ENCODE measurements around the gene ASCL3. TPM values are rescaled to one million over a fixed set of nuclear protein-coding genes. Genes with fewer than 3 reads are reported as not detected.

The ASCL3 gene
- total and polyA plus RNA-seq, 10 of the 15 experiments (the other 5 are each of a cell fraction or from before 2014, with no cell fraction given): not detected

GRCh38 chr11:8964324-8965320 is 21.8 kb upstream of the ASCL3 start, which contains the start of gene TMEM9B (continued):
- TF ChIP-seq ZBTB11 (CRISPR knock-in tag; IDR thresholded peaks at IDR 0.05) (0 out of 2 replicates have a peak, but pooled peaks have one; percentile 48), EED (IDR thresholded peaks at IDR 0.05; ENCODE audit: low read depth) (peak; percentile 10; the same call in 1 of the 2 replicates), KLF5 (IDR thresholded peaks at IDR 0.05; ENCODE audit: partially characterized antibody) (peak; percentile 79), ATF7 (IDR thresholded peaks at IDR 0.05; ENCODE audit: low read depth) (0 out of 2 replicates have a peak, but pooled peaks have one; percentile 41), HDGF (IDR thresholded peaks at IDR 0.05) (no peak), MYC (IDR thresholded peaks at IDR 0.05; ENCODE audit: insufficient read depth, insufficient read length, insufficient replicate concordance, low read length, severe bottlenecking) (no peak), MTA2 (IDR thresholded peaks at IDR 0.05; ENCODE audit: low read depth) (peak; percentile 86), E2F8 (IDR thresholded peaks at IDR 0.05; ENCODE audit: low read depth, partially characterized antibody) (peak; percentile 37), LARP7 (IDR thresholded peaks at IDR 0.05) (0 out of 2 replicates have a peak, but pooled peaks have one; percentile 75), STAT1 (conservative IDR thresholded peaks at IDR 0.05) (peak; percentile 67; the same call in 1 of the 2 replicates), STAT3 (IDR thresholded peaks at IDR 0.05; ENCODE audit: low read depth, low read length) (no peak), ZNF24 (IDR thresholded peaks at IDR 0.05) (no peak), SIN3A (IDR thresholded peaks at IDR 0.05; ENCODE audit: low read depth, low read length) (peak; percentile 83), FOS (IDR thresholded peaks at IDR 0.05; ENCODE audit: borderline replicate concordance, extremely low read depth, insufficient read length) (no peak), CEBPZ (IDR thresholded peaks at IDR 0.05; ENCODE audit: low read depth, low read length) (no peak), TARDBP (IDR thresholded peaks at IDR 0.05; ENCODE audit: borderline replicate concordance) (no peak; the same call in 1 of the 2 replicates)
- TF ChIP-seq, protein P1, sequence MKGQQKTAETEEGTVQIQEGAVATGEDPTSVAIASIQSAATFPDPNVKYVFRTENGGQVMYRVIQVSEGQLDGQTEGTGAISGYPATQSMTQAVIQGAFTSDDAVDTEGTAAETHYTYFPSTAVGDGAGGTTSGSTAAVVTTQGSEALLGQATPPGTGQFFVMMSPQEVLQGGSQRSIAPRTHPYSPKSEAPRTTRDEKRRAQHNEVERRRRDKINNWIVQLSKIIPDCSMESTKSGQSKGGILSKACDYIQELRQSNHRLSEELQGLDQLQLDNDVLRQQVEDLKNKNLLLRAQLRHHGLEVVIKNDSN (IDR thresholded peaks at IDR 0.05; ENCODE audit: borderline replicate concordance, extremely low read length, insufficient read depth, low read depth, low read length): peak; percentile 30
